ENCODE results near the gene CDT1.

The CDT1 gene

GRCh38 chr16:88840600-88841215 lies 37.1 kb downstream of the CDT1 start:
- no peak for FAIRE-seq

- no peak for FAIRE-seq
Measured at GRCh38 chr16:88841521-88842307, 38.1 kb downstream of the CDT1 start.

- FAIRE-seq: no peak
Measured at GRCh38 chr16:88842308-88842756, 38.7 kb downstream of the CDT1 start.

GRCh38 chr16:88842806-88843205 lies 39.2 kb downstream of the CDT1 start:
- FAIRE-seq: no peak

DNA sequence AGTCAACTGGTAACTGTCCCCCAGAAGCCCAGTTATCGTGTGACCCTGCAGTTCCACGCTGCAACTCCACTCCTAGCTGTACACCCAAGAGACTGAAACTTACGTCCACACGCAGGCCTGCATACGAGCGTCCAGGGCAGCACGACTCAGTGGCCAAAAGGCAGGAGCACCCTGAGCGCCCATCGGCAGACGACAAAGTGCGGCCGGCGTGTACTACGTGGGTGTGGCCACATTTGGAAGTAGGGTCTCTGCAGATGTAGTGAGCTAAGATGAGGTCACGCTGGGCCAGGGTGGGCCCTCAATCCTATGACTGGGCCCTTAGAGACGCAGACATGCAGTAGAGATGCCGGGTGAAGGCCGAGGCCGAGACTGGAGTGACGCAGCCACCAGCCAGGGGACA lies 39.7 kb downstream of the CDT1 start:
- no peak for FAIRE-seq

GRCh38 chr16:88844419-88845036 lies 40.9 kb downstream of the CDT1 start:
- no peak for FAIRE-seq

DNA sequence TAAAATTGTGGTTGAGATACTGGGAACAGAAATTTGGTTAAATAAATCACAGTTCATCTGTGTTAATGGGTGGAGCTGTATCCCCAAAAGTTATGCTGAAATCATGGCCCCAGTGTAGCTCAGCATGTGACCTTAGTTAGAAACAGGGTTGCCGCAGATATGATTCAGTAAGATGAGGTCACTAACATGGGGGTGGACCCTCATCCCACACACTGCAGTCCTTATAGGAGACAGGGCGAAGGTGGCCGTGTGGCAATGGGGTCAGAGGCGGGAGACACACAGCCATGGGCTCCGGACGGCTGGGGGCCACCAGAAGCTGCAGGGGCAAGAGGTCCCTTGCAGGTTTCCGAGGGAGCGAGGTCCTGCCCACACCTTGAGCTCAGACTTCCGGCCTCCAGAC lies 42.5 kb downstream of the CDT1 start:
- FAIRE-seq: no peak

DNA sequence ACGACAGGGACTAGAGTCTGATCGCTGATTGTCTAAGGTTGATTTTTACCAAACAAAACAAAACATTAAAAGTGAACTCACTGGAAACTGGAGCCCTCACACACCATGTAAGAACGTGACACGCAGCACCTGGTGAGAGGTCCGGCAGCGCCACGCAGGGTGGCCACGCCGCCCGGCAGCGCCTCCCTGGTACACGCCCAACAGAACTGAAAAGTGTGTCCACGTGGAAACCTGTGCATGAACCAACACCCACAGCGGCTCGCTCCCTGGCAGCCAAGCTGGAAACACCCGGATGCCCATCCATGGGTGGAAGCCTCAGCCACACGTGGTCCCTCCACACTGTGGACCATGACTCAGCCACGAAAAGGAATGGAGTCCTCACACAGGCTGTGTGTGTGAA lies 44.1 kb downstream of the CDT1 start:
- no peak for FAIRE-seq

GRCh38 chr16:88848557-88848956 lies 45.0 kb downstream of the CDT1 start:
- FAIRE-seq: no peak

DNA sequence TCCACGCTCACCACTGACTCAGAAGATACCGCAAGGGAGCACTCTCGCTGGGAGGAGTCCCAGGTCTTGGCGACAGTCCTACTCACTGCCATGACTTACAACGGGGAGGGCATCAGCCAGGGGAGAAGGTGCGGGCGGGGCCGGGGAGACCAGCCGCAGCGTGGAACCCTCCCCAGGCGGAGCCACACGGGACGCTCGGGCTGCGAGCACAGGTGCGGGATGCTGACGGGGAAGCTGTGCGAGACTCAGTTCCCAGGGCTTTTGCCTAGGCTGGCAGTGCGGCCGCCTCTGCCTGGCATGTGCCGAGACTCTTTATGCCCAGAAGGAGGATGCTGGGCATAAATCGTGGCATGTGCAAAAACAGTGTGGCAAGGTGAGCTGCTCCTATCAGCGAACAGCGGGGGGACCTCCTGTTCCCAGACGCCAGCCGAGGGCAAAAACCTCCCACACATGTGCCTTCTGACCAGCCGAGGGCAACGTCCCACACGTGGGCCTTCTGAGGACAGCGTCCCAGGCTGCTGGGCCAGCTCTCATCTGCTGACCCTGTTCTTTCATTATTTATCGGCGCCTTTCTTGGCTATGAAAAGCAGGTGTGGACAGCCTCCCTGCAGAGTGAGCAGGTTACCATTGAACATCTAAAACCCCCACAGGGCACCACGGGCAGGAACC lies 47.1 kb downstream of the CDT1 start:
- FAIRE-seq: no peak

DNA sequence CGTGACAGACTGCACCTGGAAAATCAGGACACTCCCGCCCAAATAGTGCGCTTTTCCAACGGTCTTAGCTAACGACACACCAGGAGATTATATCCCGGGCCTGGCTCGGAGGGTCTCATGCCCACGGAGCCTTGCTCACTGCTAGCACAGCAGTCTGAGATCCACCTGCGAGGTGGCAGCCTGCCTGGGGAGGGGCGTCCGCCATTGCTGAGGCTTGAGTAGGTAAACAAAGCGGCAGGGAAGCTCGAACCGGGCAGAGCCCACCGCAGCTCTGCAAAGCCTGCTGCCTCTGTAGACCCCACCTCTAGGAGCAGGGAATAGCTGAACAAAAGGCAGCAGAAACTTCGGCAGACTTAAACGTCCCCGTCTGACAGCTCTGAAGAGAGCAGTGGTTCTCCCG lies 48.0 kb downstream of the CDT1 start:
- no peak for FAIRE-seq

- no peak for FAIRE-seq
Measured at GRCh38 chr16:88853325-88853941, 49.8 kb downstream of the CDT1 start.

DNA sequence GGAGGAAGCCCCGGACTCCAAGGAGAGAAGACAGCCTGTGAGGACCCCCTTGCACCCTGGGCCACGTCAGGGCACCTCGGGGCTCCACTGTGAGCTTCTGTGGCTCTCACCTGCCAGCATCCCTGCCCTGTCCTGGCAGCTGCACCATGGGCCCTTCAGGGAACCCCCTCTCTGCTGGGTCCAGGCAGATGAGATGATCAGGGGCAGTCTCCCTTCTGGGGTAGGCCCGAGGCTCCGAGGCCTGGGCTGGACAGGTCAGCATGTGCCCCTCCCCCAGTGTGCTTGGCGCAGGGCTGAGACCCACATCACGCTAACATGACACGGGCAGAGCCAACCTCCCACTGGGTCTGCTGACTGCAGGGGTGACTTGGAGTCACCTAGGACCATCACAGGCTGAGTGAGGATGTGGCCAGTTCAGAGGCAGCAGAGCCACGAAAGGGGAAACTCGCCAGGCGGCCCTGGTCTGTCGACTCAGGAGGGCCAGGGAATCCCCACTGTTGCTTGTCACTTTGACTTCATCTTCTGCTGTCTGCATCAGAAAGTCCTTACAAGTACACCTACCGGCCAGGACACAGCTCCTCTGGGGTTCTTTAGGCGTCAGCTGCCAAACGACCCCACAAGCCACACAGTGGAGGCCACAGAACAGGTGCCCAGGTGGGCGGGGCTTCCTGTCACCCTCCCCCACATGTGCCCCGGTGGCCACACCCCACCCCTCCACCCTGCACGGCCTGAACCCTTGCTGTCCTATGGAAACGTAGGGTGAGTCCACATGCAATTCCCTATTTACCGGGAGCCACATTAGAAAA lies 50.9 kb downstream of the CDT1 start:
- no peak for FAIRE-seq

- FAIRE-seq: no peak
Measured at GRCh38 chr16:88855176-88855575, 51.6 kb downstream of the CDT1 start.

GRCh38 chr16:88855736-88856121 lies 52.1 kb downstream of the CDT1 start:
- no peak for FAIRE-seq

DNA sequence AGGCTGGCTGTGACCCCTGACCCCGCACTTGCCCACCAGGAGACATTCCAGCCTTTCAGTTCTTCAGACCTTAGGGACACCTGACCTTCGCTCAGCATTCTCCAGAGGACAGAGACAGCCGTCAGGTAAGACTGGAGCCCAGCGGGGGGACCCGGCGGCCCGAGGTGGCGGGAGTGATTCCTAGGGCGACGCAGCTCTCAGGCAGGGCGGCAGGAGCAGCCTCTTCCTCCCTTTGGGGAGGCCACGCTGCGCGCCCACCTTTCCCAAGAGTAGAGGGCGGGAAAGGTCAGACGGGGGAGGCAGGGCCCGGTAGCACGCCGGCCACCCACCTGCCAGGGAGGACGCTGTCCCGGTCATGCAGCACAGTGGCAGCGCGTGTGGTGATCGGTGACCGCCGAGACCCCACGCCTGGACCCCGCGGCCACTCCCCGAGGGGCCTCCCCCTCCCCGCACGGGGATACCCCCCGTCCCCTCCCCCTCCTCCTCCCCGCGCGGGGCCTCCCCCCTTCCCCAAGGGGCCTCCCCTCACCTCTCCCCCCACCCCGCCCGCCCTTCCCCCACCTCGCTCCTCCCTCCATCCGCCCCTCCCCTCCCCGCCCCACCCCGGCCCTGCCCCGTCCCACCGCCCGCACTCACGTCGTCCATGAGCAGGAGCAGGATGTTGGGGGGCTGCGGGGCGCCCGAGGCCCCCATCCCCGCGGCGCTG lies 52.7 kb downstream of the CDT1 start:
- no peak for FAIRE-seq

DNA sequence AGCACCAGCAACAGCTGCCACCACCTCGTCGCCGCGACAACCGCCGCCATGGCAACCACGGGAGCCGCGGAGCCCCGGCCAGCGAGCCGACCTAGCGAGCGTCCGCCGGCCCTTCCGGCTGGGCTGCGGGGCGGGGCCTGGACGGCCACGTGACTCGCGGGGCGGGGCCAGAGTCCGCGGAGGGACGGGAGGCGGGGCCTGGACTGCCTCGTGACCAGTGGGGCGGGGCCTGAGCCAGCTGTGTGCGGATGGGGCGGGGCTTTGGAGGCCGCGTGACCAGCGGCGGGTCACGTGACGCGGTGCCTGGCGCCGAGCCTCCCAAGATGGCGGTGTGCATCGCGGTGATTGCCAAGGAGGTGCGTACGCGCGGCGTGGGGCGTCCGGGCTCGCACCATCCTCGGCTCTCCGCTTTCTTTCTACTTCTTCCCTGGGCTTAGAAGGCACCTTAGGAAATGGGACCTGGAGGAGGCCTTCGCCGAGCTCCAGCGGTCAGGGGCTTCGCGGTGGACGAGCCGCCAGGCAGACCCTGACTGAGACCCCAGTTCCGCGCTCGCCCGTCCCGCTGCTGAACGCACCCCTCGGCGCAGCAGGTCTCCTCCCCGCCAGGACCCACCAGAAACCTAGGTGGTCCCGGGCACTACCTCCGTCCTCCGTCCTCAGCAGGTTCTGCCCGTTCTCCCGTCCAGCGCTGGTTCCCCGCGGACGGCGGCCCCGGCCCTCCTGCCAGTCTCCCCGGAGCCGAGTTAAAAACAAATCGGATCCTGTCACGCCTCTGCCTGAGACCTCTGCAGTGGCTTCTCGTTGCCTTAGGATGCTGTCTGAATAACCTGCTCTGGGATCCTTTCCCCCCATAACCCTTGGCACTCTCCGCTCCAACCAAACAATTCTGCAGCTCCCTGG lies 53.5 kb downstream of the CDT1 start, which contains the start of the genes GALNS and TRAPPC2L:
Gene GALNS (minus strand): TSS at position 120 of the 900 bp plus-strand sequence. CDS start 70 bp downstream, at position 50.
Gene TRAPPC2L (plus strand): TSS at position 300 of the 900 bp plus-strand sequence. CDS start 24 bp downstream, at position 324.
- no peak for FAIRE-seq

DNA sequence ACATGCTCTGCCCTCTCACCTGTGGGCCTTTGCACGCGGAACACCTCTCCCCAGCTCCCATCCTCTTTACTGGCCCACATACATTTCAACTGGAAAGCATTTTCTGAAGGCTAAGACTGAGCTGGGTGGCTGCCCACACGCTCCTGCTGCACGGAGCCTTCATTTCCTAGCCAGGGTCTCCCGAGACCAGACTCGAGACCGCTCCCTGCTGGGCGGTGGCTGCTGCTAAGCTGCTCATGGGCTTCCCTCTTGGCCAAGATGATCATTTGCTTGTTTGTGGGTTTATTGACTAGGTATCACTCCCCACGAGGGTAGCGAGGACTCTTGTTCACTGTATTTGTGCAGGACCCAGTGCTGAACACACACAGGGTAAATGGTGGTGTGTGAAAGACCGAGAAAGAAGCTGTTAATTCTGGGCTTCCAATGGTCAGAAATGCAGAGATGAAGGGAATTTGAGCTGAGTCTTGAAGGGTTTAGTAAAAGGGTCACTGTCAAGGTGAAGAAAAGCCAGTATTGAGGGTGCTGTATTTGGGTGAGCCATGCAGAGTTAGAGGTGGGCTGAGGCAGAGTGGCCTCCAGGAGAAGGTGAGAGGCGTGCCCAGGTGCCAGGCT lies 54.2 kb downstream of the CDT1 start:
- FAIRE-seq: no peak

All from islet of Langerhans (tissue), 1 donor.